H1 (cell line): ENCODE measurements around the gene HIPK1. TPM values are rescaled to one million over a fixed set of nuclear protein-coding genes. Genes with fewer than 3 reads are reported as not detected.

ENCODE experiments used
- CHD7 ChIP-seq: fragments of 300-600 bp; sonication (generic); IDR thresholded peaks from 2 replicates; pipeline ENCODE4 v1.7.1; 2012; ENCODE audit warnings: low read length, moderate library complexity, mild to moderate bottlenecking, inconsistent platforms; ENCODE audit not compliant: insufficient replicate concordance
- POLR2AphosphoS5 ChIP-seq: IDR thresholded peaks from 2 replicates; pipeline ENCODE4 v1.6.1; 2011; ENCODE audit warnings: low read depth, low read length
- RNF2 ChIP-seq: fragments of 200-900, 300-1000 bp; sonication (generic); IDR thresholded peaks from 2 replicates; pipeline ENCODE4 v1.7.1; 2016; ENCODE audit warnings: borderline replicate concordance, low read depth, mild to moderate bottlenecking, antibody characterized with exemption, low read length; ENCODE audit not compliant: poor library complexity, severe bottlenecking; ENCODE audit errors: missing control alignments
- SP2 ChIP-seq: IDR thresholded peaks from 2 replicates; pipeline ENCODE4 v1.6.1; 2012; ENCODE audit warnings: mild to moderate bottlenecking, low read length, inconsistent platforms
- SUZ12 ChIP-seq: fragments of 200-600 bp; sonication (generic); IDR thresholded peaks from 2 replicates; pipeline ENCODE4 v1.6.1; 2012; ENCODE audit warnings: mild to moderate bottlenecking, inconsistent platforms, low read length, moderate library complexity, mixed read lengths
- polyA plus RNA-seq, 7 experiments: library from polyadenylated mRNA; depleted of rRNA in 3 of 7; stranded (reverse) in 5 of 7; unstranded in 2 of 7; fragments of >200 nt in 5 of 7; fragments of 200-250 nt in 2 of 7; gene quantifications; 1 replicate in 5 of 7; 2 replicates in 1 of 7; 4 replicates in 1 of 7; pipeline versions ENCODE4 v1.2.1 to v1.2.3, GENCODE V29; 2011 to 2013; ENCODE audit warnings: missing spikeins in 2 of 7, mixed read lengths in 2 of 7
- total RNA-seq: library from RNA; stranded (reverse); fragmentation: NEBNext Ultra II Directional; extraction: Animal tissue kit (Norgen Biotek cat#: 25700); gene quantifications from 2 replicates; pipeline ENCODE4 v1.2.1, GENCODE V29; 2021
- TF ChIP-seq, protein P1 (sequence below): IDR thresholded peaks from 2 replicates; pipeline ENCODE4 v1.6.1; 2012; ENCODE audit warnings: inconsistent platforms

The HIPK1 gene
- total and polyA plus RNA-seq, 2 of the 8 experiments (the other 6 are each of a cell fraction or from before 2014, with no cell fraction given) = 46.2 to 64.3 TPM

DNA sequence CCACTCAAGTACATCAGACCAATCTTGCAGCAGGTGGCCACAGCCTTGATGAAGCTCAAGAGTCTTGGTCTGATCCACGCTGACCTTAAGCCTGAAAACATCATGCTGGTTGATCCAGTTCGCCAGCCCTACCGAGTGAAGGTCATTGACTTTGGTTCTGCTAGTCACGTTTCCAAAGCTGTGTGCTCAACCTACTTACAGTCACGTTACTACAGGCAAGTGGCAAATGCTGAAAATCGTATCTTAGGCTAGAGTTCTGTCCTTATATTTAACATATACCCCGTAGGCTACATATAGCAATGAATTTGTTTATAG is 12.1 kb downstream of the HIPK1 start (continued):
- TF ChIP-seq CHD7 = no peak
- TF ChIP-seq RNF2 = no peak
- no peak for TF ChIP-seq POLR2AphosphoS5
- TF ChIP-seq SP2 = no peak
- TF ChIP-seq SUZ12 = no peak
- TF ChIP-seq, protein P1, sequence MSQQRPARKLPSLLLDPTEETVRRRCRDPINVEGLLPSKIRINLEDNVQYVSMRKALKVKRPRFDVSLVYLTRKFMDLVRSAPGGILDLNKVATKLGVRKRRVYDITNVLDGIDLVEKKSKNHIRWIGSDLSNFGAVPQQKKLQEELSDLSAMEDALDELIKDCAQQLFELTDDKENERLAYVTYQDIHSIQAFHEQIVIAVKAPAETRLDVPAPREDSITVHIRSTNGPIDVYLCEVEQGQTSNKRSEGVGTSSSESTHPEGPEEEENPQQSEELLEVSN = no peak
- TF ChIP-seq, all 59 proteins: peak for 0
